Effector CD4-positive, alpha-beta T cell (primary cell): ENCODE results near the gene CNOT6L.

Experiments
- DNase-seq: peaks from one replicate; pipeline ENCODE4 v3.0.0-alpha.2; 2020

The CNOT6L gene

GRCh38 chr4:77710059-77710458, 109.1 kb downstream of the CNOT6L start:
- no peak for DNase-seq

- no peak for DNase-seq
Measured at GRCh38 chr4:77706717-77707116, 112.5 kb downstream of the CNOT6L start.

- no peak for DNase-seq
Measured at GRCh38 chr4:77703666-77704065, 115.5 kb downstream of the CNOT6L start.

GRCh38 chr4:77701121-77701520, 118.0 kb downstream of the CNOT6L start:
- DNase-seq: no peak

GRCh38 chr4:77699731-77700210, 119.4 kb downstream of the CNOT6L start:
- DNase-seq: no peak

GRCh38 chr4:77697860-77698590, 121.1 kb downstream of the CNOT6L start:
- DNase-seq: no peak

- no peak for DNase-seq
Measured at GRCh38 chr4:77695774-77696173, 123.4 kb downstream of the CNOT6L start.

- no peak for DNase-seq
Measured at GRCh38 chr4:77692847-77693432, 126.2 kb downstream of the CNOT6L start.

GRCh38 chr4:77681792-77682191, 137.4 kb downstream of the CNOT6L start:
- no peak for DNase-seq

- DNase-seq: no peak
Measured at GRCh38 chr4:77676842-77677241, 142.3 kb downstream of the CNOT6L start.

- no peak for DNase-seq
Measured at GRCh38 chr4:77671051-77671450, 148.1 kb downstream of the CNOT6L start.

- DNase-seq: no peak
Measured at GRCh38 chr4:77669946-77670590, 149.1 kb downstream of the CNOT6L start.

- DNase-seq: no peak
Measured at GRCh38 chr4:77665381-77666069, 153.6 kb downstream of the CNOT6L start.
